ENCODE data around the gene FBLN5.
"Not testable (repeated sequence)": the region's sequence is repeated elsewhere in the genome, so short reads cannot be mapped to it uniquely, and the experiment has no call there.

Gene FBLN5

GRCh38 chr14:91904483-91904882, 43.0 kb downstream of the FBLN5 start:
- no peak for DNase-seq

GRCh38 chr14:91903070-91903469, 44.4 kb downstream of the FBLN5 start:
- DNase-seq, result no peak

- DNase-seq, result no peak
Observed at GRCh38 chr14:91902336-91902735, 45.2 kb downstream of the FBLN5 start.

GRCh38 chr14:91901449-91902226, 45.9 kb downstream of the FBLN5 start:
- no peak for DNase-seq

- no peak for DNase-seq
Observed at GRCh38 chr14:91899806-91900205, 47.7 kb downstream of the FBLN5 start.

- DNase-seq, result no peak
Observed at GRCh38 chr14:91899213-91899612, 48.3 kb downstream of the FBLN5 start.

- no peak for DNase-seq
Observed at GRCh38 chr14:91898372-91898771, 49.1 kb downstream of the FBLN5 start.

- DNase-seq, result not testable (repeated sequence)
Observed at GRCh38 chr14:91897716-91898115, 49.8 kb downstream of the FBLN5 start.

GRCh38 chr14:91897106-91897701, 50.3 kb downstream of the FBLN5 start:
- DNase-seq, result no peak

GRCh38 chr14:91896419-91896818, 51.1 kb downstream of the FBLN5 start:
- DNase-seq, result no peak

- no peak for DNase-seq
Observed at GRCh38 chr14:91893669-91894068, 53.8 kb downstream of the FBLN5 start.

GRCh38 chr14:91893007-91893406, 54.5 kb downstream of the FBLN5 start:
- no peak for DNase-seq

GRCh38 chr14:91891721-91892220, 55.7 kb downstream of the FBLN5 start:
- DNase-seq, result no peak

GRCh38 chr14:91891101-91891500, 56.4 kb downstream of the FBLN5 start:
- DNase-seq, result no peak

GRCh38 chr14:91890291-91890749, 57.2 kb downstream of the FBLN5 start:
- DNase-seq, result no peak

- DNase-seq, result no peak
Observed at GRCh38 chr14:91889477-91890211, 57.9 kb downstream of the FBLN5 start.

- DNase-seq, result no peak
Observed at GRCh38 chr14:91888641-91889476, 58.6 kb downstream of the FBLN5 start.

- no peak for DNase-seq
Observed at GRCh38 chr14:91886961-91887360, 60.5 kb downstream of the FBLN5 start.

- DNase-seq, result no peak
Observed at GRCh38 chr14:91885839-91886238, 61.7 kb downstream of the FBLN5 start.

GRCh38 chr14:91885113-91885712, 62.3 kb downstream of the FBLN5 start:
- no peak for DNase-seq

GRCh38 chr14:91884664-91885063, 62.8 kb downstream of the FBLN5 start:
- DNase-seq, result no peak

- no peak for DNase-seq
Observed at GRCh38 chr14:91883753-91884152, 63.7 kb downstream of the FBLN5 start.

All from cerebellar nuclear complex (tissue), 1 donor.